T47D (cell line): ENCODE data around the gene CCDC192.
A peak's percentile ranks its signal among the peaks of the same experiment; 100 is the strongest.

Experiments used
- DNase-seq, 2 experiments: peaks; one replicate each; pipeline versions ENCODE4 v3.0.0 to v3.0.0-alpha.2; 2011 to 2012; ENCODE audit warnings: low read depth in 1 of 2, low spot score in 1 of 2
- JUND ChIP-seq: IDR thresholded peaks from 2 replicates; pipeline ENCODE4 v1.6.1; 2012; ENCODE audit warnings: low read depth
- in situ Hi-C: cut with HindIII; loops from 2 replicates; pipeline ENCODE4 v1.10.0; 2016; ENCODE audit warnings: low sequenced_read_pairs, low pct_unique_long_range_greater_than_20kb

CCDC192 gene

DNA sequence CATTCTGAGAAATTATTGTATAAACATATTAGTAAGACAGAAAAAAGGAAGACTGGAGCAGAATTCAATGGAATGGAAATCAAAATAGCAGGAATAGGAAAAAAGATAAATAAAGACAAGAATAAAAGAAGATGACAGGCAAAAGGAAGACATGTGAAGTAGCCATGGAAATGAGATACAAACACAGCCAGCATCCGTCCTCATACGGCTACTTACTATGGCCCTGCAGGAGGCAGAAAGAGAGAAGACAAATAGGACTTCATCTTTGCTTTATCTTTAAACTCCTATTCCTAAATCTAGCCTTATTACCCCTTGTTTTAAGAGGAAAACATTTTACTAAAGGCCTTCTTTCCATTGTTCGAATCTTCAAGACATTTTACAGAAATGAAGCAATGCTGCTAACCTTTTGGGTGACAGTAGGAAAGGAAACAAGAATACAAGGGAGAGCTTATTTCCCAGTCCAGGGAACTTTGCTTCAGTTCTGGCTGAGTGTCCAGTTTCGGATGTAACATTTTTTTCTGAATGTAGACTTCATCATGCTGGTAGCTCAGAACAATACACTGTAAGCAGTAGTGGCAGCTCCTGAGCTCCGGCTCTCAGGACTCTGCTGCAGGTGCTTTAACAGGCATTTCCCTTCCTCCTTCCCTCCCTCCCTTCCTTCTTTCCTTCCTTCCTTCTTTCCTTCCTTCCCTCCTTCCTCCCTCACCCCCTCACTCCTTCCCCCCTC is 274.0 kb downstream of the CCDC192 start:
- in situ Hi-C loops = no loop called here
- no peak for TF ChIP-seq JUND
- DNase-seq = no peak

GRCh38 chr5:127978738-127979300 is 275.6 kb downstream of the CCDC192 start:
- no peak for TF ChIP-seq JUND
- no peak for DNase-seq
- in situ Hi-C loops = no loop called here

DNA sequence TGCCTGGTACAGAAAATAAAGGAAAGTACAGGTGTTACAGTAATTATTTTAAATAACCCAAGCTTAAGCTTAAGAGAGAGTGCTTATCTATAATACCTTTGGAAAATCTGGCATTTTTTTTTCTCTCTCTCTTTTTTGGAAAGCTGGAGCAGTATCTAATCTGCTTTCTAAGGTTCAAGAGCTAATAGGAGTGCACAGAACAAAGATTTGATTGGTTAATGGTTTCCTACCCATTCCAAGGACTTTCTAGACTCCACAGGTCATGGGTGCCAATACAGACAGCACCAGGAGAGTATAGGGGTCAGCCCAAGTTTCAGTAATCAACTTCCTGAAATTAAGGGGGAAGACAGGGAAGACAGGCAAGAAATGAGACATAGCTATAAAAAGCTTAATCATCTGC is 276.3 kb downstream of the CCDC192 start:
- in situ Hi-C loops = no loop called here
- no peak for DNase-seq
- TF ChIP-seq JUND = no peak

- in situ Hi-C loops = no loop called here
- TF ChIP-seq JUND = no peak
- DNase-seq = no peak
These were observed 277.7 kb downstream of the CCDC192 start for GRCh38 chr5:127980843-127981242.

GRCh38 chr5:127981498-127981897 is 278.3 kb downstream of the CCDC192 start:
- in situ Hi-C loops = no loop called here
- DNase-seq = no peak
- no peak for TF ChIP-seq JUND

DNA sequence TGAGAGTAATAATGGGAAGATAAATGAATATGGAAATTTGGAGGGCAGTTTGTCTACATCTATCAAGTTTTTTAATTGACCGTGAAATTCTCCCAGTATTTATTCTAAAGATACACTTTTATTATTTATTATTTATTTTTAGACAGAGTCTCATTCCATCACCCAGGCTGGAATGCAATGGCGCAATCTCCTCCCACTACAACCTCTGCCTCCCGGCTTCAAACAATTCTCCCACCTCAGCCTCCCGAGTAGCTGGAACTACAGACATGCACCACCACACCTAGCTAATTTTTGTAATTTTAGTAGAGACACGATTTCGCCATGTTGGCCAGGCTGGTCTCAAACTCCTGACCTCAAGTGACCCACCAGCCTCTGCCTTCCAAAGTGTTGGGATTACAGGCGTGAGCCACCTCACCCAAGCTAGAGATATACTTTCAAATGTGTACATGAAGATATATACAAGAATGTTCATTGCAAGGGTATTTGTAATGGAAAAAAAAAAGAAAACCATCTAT is 282.7 kb downstream of the CCDC192 start:
- in situ Hi-C loops = no loop called here
- no peak for DNase-seq
- TF ChIP-seq JUND = no peak

DNA sequence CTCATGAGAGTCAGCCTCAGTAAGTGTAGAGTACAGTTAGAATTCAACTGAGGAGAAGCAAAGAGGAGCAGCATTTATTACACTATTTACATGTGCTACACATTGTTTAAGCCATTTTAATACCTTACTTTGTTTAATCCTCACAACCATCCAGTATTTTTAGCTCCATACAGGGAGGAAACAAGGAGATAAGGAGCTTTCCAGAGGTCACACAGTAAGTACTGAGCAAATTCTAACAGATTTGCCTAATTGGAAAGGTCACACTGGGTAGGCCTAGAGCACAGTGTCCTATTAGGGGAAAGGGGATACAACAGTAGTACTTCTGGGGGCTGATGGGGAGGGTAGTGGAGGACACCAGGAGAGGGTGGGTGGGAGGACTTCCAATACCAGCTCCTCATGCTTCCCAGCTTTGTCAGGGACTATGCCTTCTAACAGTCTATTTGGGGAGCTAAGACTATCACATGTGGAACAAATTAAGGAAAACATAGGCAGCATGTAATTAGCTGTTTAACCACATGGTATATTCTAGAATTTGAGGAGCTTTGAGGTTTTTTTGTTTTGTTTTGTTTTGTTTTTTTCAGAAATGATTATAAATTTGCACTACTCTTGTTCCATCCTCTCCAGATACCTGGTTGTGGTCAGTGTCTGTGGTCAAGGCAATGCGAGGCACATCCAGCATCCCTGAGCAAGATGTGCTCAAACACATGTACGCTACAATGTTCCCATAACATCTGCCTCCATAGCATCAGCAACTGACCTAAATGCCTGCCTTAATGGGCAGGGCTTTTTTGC is 284.4 kb downstream of the CCDC192 start:
- in situ Hi-C loops = no loop called here
- no peak for TF ChIP-seq JUND
- DNase-seq = no peak

DNA sequence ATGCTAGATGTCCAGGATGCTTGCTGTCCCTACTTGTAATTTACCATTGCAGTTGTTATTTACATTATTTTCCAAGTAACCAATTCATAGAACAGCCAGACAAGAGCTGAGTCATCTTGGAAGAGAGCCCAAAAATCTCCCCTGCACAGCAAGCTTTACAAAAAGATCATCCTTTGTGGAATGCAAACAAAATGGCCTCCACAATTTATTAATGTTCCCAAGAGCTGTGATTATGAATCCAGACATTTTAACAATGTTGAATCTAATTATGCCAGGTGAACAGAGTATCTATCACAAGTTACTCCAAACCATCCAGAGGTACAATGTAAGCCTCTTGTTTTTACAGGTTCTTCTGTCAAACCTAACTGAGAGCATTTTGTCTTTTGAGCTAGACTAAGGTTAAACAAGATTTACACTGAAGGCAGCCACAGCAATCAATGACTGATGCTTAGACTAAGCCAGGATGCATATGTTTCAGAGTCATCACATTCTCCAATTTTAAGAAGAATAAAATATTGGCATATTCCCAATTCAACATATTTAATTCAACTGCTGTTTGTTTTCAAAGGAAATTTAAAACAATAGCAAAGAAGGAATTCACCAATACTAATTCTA is 285.1 kb downstream of the CCDC192 start:
- in situ Hi-C loops = no loop called here
- TF ChIP-seq JUND = no peak
- DNase-seq = peak in 1 of 2 experiments; percentile 48
